ENCODE results near the gene NOD1.

DNA sequence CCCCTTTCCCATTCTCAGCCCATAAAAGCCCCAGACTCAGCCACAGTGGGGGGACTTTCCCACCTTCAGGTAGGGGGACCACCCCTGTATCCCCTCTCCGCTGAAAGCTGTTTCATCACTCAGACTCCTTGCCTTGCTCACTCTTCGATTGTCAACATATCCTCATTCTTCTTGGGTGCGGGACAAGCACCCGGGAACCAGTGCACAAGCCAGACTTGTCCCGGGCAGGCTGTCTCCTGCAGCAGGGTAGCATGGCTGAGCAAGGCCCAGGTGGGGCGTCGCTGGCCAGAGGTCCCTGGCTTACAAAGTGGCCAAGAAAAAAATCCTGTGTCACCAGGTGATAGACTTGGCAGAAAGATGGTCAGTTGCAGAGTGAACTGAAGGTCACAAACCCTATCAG, 64.7 kb downstream of the NOD1 start:
- no peak for TF ChIP-seq CTCF (IDR thresholded peaks at IDR 0.05; ENCODE audit: insufficient read depth, low read length)
- TF ChIP-seq REST (IDR thresholded peaks at IDR 0.05; ENCODE audit: insufficient replicate concordance, low read depth): no peak
